ENCODE results near the gene BPIFB1.

BPIFB1 gene

DNA sequence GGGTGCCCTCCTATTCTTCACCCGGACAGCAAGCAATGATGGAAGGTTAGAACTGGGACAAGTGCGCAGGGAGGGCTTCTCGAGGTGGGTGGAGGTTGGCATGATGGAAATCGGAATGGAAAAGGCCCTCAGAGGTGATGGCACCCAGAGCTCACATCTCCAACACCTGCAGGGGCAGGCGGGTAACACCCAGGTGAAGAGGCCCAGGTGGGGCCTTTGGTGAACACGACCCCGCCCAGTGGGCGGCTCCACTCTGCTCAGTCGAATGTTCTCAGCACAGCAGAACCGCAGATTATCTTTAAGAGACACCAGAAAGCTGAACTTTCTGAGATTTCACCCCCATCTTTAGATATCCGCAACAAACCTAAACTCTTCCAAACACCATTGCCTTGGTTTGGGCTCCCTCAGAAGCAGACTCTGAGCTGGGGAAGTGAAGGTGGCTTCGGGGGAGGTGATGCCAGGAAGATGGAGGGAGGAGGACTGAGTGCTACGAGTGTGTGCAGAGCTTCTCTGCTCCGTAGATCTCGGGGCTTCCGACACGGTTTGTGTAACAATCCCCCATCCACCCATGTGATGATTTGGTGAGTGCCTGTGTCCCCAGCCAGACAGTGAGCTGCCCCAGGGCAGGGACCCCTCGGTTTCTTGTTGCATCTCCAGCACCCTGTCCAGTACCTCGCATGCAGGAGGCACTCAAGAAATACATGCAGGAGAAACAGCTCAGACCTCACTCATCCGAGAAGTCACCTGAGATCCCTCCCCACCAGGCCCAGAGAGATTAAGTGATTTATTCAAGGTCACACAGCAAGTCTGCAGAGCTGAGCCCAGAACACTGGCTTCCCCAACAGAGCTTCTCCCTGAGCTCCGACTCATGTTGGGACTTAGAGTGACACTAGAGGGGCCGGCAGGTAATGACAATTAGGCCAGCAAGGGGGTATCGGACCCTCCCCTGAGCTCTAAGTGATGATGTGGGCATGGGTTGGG lies 45.4 kb downstream of the BPIFB1 start:
- no peak for DNase-seq (ENCODE audit: extremely low read depth, low read depth)
- TF ChIP-seq, protein P1, sequence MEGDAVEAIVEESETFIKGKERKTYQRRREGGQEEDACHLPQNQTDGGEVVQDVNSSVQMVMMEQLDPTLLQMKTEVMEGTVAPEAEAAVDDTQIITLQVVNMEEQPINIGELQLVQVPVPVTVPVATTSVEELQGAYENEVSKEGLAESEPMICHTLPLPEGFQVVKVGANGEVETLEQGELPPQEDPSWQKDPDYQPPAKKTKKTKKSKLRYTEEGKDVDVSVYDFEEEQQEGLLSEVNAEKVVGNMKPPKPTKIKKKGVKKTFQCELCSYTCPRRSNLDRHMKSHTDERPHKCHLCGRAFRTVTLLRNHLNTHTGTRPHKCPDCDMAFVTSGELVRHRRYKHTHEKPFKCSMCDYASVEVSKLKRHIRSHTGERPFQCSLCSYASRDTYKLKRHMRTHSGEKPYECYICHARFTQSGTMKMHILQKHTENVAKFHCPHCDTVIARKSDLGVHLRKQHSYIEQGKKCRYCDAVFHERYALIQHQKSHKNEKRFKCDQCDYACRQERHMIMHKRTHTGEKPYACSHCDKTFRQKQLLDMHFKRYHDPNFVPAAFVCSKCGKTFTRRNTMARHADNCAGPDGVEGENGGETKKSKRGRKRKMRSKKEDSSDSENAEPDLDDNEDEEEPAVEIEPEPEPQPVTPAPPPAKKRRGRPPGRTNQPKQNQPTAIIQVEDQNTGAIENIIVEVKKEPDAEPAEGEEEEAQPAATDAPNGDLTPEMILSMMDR (IDR thresholded peaks at IDR 0.05; ENCODE audit: low read depth, low read length, missing control alignments) = no peak
- H3K4me3 ChIP-seq (replicated peaks; ENCODE audit: low read depth, low read length) = no peak overlapping the region

DNA sequence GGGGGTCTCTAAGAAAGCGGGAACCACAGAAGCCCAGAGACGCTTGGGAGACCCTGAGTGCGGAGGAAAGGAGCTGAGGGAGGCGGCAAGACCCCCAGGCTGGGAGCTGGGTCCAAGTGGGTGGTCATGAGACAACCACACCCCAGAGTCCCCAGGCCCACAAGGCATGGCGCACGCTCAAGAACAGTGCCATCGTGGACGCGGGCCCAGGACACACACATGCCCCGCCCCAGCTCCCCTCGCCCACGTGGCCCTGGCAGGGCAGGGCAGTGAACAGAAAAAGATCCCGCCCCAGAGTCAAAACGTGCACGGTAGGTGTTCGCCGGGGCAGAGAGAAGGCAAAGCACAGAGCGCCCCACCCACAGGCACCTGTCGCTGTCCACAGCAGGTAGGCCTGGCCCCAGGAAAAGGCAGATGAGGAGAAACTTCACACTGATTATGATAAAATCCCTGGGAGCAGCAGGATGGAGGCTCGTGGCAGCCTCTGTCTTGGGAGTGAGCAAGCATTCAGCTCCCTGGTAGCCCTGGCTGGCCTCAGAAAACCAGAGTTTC lies 50.0 kb downstream of the BPIFB1 start:
- H3K4me3 ChIP-seq (replicated peaks; ENCODE audit: low read depth, low read length) = no peak overlapping the region
- no peak for DNase-seq (ENCODE audit: extremely low read depth, low read depth)
- TF ChIP-seq, protein P1 (IDR thresholded peaks at IDR 0.05; ENCODE audit: low read depth, low read length, missing control alignments) = no peak

DNA sequence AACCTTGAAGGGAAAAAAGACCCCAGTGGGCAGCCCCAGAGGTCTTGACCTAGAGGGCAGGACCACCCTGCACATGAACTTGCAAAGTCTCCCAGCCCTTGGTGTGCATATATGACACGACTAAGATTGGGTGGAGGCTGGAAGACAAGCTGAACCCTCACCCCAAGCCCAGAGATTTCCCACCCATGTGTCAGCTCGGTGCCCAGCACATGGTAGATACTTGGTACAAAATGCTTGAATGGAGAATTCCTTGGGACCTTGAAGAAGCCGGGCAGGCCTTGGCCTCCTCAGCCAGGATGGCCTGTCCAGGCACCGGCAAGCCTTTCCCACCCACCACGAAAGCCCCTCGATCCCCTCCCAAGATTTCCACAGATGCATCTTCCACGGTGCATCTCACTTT lies 50.6 kb downstream of the BPIFB1 start:
- no peak overlapping the region for H3K4me3 ChIP-seq (replicated peaks; ENCODE audit: low read depth, low read length)
- DNase-seq (ENCODE audit: extremely low read depth, low read depth) = no peak
- TF ChIP-seq, protein P1 (IDR thresholded peaks at IDR 0.05; ENCODE audit: low read depth, low read length, missing control alignments) = no peak

DNA sequence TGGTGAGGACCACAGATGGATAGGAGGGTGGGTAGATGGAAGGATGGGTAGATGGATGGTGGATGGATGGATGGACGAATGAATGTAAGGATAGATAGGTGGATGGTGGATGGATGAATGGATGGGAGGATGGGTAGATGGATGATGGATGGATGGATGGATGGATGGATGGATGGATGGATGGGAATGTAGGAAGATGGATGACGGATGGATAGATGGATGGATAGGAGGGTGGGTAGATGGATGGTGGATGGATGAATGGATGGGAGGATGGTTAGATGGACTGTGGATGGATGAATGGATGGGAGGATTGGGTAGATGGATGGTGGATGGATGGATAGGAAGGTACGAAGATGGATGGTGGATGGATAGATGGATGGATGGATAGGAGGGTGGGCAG lies 51.1 kb downstream of the BPIFB1 start:
- no peak for DNase-seq (ENCODE audit: extremely low read depth, low read depth)
- H3K4me3 ChIP-seq (replicated peaks; ENCODE audit: low read depth, low read length) = no peak overlapping the region
- TF ChIP-seq, protein P1 (IDR thresholded peaks at IDR 0.05; ENCODE audit: low read depth, low read length, missing control alignments) = no peak

DNA sequence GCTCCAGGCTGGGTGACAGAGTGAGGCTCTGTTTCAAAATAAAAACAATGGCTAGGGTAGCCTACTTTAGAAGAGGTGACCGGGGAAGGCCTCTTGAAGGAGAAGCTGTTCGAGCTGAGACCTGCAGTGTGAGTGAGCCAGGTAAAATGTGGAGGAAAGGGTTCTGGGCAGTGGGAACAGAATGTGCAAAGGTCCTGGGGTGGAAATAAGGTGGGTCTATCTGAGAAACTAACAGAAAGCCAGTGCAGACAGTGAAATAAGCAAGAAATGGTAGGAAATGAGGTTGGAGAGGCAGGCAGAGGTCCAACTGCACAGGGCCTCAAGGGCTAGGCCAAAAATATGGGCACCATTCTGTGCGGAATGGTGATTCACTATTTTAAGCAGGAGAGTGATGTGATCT lies 53.4 kb downstream of the BPIFB1 start:
- no peak for DNase-seq (ENCODE audit: extremely low read depth, low read depth)
- TF ChIP-seq, protein P1 (IDR thresholded peaks at IDR 0.05; ENCODE audit: low read depth, low read length, missing control alignments) = no peak

DNA sequence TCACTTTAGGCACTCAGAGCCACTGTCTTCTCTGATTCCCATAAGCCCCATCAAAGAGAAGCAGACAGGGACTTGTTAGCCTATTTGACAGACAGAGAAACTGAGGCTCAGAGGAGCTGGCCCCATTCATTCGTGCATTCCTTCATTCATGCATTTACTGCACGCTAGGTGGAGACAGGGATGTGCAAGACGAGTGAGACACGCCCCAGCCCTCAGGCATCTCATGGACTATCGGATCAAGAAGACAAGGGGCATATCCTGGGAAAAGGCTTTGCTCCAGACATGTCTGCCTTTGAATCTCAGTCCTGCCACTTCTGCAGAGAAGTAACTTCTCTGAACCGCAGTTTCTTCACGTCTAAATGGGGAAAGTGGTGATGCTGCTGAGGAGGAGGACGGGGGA lies 54.1 kb downstream of the BPIFB1 start:
- TF ChIP-seq, protein P1 (IDR thresholded peaks at IDR 0.05; ENCODE audit: low read depth, low read length, missing control alignments) = no peak
- no peak overlapping the region for H3K4me3 ChIP-seq (replicated peaks; ENCODE audit: low read depth, low read length)
- no peak for DNase-seq (ENCODE audit: extremely low read depth, low read depth)

More for the DNA sequence above, 53.4 kb downstream of the BPIFB1 start:
- H3K4me3 ChIP-seq (replicated peaks; ENCODE audit: low read depth, low read length) = no peak overlapping the region
